DND-41 (cell line): ENCODE measurements around the gene TFAP2B.

Experiments
- EZH2 ChIP-seq: IDR thresholded peaks from 3 replicates; pipeline ENCODE4 v1.6.1; 2012; ENCODE audit warnings: borderline replicate concordance, low read depth, mild to moderate bottlenecking, moderate library complexity, low read length, inconsistent platforms; ENCODE audit not compliant: severe bottlenecking
- TF ChIP-seq, protein P1 (sequence below): IDR thresholded peaks from 2 replicates; pipeline ENCODE4 v1.5.1; 2012; ENCODE audit warnings: borderline replicate concordance, low read length, moderate library complexity, mild to moderate bottlenecking; ENCODE audit not compliant: poor library complexity, severe bottlenecking; ENCODE audit errors: extremely low read depth

- TF ChIP-seq, protein P1, sequence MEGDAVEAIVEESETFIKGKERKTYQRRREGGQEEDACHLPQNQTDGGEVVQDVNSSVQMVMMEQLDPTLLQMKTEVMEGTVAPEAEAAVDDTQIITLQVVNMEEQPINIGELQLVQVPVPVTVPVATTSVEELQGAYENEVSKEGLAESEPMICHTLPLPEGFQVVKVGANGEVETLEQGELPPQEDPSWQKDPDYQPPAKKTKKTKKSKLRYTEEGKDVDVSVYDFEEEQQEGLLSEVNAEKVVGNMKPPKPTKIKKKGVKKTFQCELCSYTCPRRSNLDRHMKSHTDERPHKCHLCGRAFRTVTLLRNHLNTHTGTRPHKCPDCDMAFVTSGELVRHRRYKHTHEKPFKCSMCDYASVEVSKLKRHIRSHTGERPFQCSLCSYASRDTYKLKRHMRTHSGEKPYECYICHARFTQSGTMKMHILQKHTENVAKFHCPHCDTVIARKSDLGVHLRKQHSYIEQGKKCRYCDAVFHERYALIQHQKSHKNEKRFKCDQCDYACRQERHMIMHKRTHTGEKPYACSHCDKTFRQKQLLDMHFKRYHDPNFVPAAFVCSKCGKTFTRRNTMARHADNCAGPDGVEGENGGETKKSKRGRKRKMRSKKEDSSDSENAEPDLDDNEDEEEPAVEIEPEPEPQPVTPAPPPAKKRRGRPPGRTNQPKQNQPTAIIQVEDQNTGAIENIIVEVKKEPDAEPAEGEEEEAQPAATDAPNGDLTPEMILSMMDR = no peak
- no peak for TF ChIP-seq EZH2
These were observed 1.5 kb downstream of the TFAP2B start for GRCh38 chr6:50819904-50820868.
